Measurements from ENCODE around the gene THBS2.

THBS2 gene

DNA sequence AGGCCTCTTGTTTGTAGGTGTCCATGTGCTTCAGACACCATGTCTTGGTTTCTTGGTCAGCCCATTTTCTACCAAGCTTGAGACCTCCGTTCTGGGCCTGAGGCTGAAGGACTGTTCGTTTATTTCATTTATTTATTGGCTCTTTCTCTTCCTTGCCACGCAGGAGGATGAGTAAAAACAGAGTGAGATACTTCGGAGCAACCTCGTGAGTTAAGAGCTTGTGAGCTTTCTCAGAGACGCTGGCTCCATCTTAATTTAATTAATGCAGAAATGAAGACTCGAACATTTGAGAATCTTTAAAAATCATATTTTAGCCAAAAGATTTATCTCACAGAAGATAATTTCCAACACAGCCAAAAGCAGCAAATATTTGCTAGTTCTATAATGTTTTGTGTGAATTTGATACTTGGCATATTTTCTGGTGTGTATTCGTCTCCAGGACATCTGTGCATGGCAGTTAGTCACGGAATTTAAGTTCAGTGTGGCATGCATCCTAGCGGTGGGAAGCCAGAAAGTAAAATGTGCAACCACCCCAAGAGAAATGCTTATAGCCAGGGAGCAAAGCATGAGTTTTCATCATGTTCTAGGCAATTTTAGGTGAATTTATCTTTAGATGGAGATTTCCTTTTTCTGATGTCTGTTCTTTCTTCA lies 76.0 kb downstream of the THBS2 start:
- DNase-seq = no peak

DNA sequence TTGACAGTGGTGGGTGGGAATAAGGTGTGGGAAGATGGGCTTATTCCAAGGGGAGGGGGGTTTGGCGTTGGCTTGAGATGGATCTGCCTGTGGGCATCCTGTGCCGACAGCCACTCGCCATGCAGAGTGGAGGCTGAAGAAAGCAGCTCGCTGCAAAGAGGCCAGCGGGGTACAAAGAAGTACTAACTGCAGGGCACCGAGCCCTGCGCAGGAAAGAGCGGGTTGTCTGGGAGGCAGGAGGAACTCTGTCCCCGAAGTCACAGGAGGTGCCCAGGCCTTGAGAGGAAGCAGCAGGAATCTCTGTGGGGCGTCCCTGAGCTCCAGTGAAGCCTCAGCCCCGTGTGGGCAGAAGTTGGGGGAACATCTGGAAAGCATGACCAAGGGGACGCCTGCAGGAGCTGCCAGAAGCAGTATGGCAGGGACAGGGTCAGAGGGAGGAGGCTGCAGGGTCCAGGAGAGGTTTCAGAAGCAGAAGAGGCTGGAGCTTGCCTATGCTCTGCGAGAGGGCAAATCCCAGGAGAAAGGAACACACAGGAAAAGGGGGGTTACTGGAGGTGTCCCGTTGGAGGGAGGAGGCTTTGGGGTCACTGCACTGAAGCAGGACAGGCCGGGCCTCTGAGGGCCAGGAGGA lies 77.2 kb downstream of the THBS2 start:
- no peak for DNase-seq

DNA sequence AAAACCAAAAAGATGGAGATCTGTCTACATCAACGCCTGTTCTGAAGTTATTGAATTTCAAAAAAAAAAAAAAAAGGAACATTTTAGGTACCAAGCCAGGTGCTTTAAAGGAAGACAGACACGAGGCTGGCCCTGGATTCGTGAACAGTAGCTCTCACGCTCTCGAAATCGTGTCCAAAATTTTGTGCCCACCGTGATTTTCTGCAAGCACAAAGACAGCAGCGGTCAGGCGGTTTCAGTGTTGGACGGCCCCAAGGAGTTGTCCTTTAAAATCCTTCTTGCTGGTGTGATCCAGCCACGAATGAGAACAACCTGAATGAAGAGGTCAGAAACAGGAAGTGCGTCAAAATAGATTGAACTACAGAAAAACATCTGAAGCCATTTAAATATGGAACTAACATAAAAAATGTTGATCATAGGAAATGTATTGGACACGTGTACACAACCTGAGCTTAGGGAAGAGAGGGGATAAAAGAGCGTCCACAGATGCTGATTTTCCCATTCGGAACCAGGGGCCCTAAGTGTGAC lies 78.2 kb downstream of the THBS2 start:
- DNase-seq = no peak

DNA sequence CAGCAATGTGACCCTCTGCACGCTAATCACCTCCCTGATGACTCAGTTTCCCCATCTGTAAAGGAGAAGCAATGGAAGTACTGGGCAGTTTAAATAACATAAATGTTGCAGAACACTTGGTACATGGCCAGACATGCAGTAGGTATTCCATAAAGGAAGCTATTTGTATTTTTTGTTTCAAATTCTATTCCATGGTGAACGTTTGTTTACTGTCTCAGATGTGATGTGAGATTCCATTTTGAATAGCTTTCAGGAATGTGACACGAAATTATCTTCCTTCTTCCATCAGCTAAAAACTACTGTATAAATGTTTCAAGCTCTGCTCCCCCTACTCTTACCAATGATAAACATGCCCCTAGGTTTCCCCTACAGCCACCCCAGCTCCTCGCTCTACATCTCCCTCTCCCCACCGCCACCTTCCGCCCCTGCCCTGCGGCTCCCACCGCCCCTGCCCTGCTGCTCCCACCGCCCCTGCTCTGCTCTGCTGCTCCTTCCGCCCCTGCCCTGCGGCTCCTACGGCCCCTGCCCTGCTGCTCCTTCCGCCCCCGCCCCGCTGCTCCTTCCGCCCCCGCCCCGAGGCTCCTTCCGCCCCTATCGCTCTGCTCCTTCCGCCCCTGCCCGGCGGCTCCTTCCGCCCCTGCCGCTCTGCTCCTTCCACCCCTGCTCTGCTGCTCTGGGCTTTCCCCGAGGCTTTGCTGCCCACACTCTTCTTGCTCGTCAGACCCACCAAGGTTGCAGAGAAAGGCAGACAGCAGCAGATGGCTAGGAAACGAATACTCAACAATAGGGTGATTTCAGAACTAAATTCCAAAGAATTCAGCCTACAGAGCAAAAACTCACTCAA lies 78.9 kb downstream of the THBS2 start:
- DNase-seq = no peak

DNA sequence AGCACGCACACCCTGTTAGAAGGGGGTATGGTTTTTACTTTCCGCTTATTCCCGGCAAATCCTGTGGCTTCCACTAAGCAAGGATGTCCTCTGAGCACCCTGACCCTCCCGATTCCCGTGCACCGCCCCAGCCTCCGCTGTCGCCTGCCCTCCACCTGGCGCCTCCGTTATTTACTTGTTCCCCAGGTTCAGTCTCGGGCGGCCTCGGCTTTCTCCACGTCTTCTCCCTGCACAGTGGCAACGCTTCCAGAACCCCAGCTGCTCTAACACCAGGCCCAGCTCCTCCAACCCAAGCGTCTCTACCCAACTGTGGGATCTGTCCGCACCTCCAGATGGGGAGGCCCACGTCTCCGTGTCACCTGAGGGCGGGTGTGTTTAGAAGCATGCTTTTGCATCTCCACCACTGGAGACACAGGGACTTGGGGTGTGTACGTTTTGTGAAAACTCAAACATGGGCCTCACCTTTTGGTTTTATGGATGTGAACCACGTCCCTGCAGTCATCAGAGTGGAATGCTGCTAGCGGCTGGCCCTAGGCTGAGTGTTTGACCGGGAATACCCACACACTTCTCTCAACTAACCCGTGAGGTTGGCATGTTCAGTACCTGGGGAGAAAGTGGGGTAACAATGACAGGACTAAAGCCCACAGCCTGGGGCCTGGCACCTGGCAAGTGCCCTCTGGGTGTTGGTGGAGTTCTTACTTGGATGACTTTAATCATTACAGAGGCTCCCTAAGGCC lies 79.9 kb downstream of the THBS2 start:
- DNase-seq = no peak

DNA sequence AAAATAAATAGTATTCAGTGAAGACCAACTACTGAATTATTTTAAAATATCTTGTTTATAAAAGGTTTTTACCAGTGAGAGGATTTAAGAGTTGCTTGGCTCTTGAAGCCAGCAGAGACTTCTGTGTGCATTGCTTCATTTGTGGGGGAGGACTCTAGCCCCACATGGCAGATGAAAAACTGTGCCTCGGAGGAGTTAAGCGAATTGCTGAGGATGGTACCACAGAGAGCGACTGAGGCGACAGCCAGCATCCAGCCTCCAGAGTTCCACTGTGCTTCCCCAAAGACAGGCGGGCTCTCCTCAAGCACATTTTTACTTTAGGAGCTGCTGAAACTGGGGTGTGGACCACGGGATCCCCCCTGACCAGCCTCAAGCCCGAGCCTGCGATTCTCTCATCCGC lies 80.7 kb downstream of the THBS2 start:
- DNase-seq = no peak

DNA sequence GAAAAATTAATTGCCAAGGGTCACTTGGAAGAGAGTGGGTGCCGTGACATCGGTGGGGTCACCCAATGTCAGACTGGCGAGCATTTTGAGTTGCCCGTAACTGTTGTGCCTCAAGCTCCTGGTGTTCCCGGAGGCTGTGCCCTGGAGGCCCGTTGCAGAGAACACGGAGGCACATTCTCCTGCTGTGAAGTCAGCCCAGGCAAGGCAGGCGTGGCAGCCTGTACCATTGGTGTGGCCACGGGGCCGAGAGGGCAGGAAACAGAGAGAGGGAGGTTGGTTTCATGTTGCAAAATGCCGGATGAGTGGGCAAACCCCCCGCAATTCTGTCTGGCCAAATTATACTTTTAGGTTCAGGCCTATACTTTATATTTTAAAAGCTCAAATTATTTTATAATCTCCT lies 81.2 kb downstream of the THBS2 start:
- no peak for DNase-seq

DNA sequence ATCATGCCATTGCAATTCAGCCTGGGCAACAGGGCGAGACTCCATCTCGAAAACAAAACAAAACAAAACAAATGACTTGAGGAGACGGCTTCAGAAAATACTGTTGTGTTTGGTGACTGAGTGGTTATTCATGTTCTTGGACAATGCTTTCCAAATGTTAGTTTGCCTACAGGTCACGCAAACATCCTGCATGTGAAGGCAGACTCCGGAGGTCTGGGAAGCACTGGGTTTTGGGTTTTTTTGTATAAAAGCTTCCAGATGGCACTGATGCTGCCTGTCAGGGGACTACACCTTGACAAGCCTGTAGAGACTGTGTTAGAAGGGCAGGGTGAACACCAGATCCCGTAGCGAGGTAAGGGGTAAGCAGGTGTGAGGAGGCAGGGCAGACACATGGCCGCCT lies 81.7 kb downstream of the THBS2 start:
- no peak for DNase-seq

DNA sequence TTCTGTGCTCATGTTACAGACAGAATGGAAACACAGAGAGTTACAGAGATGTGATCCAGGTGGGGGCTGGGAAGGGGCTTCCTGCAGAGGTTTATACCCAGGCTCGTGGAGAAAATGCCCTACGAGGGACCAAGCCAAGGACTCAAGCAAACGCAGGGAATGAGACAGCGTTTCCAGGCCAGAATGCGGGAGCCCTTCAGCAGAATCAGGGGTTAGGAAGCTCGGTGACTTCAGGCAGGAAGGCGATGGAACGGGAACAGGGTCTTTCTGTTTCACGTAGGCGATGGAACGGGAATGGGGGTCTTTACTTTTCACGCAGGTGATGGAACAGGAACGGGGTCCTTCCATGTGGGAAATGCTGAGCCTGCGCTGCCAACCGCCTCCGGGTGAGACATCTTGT lies 82.6 kb downstream of the THBS2 start:
- DNase-seq = no peak

DNA sequence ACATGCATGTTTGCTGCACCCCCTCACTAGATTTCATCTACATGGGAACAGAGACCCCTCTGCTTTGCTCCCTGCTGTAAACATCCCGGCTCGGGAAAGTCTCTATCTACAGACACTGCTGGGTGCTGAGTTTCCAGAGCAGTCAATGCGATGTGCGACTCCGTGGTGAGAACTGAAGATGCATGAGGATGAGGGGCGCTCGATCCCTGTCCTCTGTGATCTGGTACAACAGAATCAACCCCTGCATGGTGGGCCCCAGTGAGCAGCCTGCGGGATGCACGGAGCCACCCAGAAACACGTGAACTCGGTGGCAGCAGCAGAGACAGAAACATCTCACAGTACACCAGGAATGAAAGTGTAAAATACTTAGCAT lies 83.1 kb downstream of the THBS2 start:
- no peak for DNase-seq

DNA sequence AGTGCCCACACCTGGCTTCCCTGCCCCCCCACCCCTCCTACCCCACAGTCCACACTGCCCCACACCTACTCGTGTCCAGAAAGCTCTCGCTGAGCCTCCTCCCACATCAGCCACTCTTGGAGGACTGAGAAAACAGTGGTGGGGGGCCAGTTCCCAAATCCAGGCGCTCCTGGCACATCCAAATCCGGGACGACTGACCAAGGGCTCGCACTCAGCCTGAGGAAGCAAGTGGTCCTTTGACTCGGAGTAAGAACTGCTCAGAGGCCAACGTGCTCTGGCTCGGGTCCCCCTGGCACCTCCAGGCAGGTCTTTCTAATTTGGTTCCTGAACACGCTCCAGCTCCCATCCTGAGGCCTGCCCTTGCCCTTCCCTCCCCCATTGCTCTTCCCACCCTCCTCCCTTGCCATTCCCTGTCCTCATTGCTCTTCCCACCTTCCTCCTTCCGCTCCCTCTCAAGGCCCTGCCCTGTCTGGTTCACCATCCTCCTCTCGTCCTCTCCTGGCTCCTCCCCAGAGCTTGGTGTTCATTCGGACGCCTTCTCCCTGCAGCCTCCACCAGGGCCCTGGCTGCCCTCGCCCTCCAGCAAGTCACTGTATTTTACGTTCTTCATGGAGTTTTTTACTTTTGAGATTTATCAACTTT lies 83.6 kb downstream of the THBS2 start:
- DNase-seq = no peak

DNA sequence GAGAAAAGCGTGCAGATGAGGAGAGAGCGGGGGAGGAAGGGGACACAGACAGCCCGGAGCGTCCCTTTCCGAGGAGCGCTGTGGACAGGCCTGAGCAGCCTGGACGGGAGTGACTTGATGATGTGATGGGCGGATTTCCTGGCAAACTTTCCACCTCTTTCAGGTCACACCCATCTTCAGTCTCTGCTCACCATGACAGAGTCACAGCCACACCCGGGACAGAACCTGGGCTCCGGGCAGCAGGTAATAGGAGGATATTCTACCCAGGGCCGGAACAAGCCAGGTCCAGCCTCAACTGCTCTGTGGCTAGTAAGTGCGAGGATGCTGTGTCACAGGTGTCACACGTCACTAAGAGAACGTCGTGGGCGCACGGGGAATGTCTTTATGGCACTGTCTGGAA lies 84.3 kb downstream of the THBS2 start:
- DNase-seq = no peak

DNA sequence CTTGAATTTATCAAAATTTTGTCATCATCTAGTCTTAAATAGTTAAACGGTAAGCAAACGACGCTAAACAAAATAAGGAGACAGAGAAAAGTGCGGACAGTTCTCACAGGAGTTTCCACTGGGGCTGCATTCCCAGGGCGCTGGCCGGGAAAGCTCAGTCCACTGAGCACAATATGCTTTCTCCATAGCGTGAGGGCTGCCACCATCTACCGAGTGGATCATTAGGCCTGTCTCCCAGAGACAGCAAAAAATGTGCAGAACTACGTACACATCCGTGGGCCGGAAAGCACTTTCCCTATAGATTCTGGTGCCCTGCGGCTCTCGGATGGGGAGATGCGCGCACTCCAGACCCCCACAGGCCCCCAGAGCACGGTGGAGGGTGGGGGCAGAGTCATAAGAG lies 84.9 kb downstream of the THBS2 start:
- no peak for DNase-seq

DNA sequence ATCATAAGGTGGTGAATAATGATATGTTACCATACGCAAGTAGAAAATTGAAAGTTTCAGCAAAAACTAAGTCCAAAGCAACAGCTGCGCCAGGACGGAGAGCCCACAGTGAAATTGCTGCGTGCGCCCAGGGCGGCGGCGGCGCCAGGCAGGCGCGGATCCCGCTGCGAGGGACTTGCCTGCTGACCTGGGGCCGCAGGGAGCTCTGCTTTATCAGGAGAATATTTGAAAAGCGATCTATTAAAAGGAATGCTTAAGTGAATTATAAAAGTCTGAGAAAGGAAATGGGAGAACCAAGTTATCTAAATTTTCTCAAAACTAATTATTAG lies 85.4 kb downstream of the THBS2 start:
- no peak for DNase-seq

DNA sequence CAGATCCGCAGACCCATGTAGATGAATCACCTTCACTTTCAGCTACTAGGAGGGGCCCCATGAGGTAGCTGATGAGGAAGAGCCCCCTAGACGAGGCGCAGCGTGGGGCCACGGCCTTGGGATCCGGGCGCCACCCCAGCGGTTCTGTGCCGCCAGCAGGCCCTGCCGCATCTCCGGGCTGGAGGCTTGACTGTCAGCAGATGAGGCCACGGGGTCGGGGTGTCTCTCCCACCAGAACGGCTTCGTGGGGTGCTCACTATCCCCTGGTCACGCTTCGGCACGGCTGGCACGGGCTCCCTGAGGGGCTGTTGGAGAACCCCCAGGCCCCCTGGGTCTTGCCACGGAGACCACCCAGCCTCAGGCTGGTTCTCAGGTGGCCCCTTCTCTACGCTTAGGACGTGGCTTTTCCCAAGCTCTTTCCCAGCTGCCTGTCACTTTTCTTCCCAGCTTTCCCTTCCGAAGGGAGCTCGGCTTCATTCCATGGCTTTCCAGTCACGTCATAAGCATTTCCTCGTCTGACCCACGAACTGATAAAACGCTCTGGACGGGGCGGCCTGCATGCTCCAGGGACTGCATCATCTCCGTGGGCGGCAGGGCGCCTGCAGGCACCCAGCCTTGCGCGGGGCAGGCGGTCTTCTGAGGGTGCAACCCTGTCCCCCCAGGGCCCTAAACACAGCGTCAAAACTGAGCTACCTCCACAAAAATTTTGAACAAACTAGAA lies 85.9 kb downstream of the THBS2 start:
- no peak for DNase-seq

DNA sequence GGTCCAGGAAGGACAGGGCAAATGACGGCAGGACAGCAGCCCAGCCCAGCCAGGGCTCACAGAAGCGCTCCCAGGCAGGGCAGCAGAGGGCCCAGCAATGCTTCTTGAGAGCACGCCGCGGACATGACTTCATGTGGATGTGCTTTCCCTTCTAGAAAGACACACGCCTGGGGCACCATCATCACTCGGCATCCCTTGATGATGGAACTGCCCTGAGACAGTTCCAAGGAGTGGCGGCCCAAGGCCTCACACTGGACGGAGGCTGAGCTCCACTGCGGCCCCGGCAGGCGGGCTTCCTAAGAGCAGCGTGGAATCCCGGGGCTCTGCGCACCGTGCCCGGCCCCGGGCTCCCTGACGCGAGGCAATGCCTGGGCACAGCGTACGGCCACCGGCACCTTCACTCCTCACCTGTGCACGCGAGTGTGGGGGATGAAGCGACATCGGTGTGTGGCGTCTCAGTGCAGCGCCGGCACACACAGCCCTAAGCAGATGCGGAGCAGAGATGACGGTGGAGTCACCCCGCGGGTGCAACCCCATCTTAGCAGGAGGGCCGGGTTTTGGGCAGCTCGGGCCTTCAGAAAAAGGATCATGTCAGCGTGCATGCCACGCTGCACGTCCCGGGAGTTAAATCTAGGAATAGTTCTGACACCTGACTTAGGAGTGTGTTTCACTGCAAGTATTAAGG lies 86.6 kb downstream of the THBS2 start:
- DNase-seq = no peak
